Measurements from ENCODE around the gene FBXO36. TPM values are rescaled to one million over a fixed set of nuclear protein-coding genes. Genes with fewer than 3 reads are reported as not detected.
A peak's percentile ranks its signal among the peaks of the same experiment; 100 is the strongest.

The FBXO36 gene
- total RNA-seq, 1 experiment from 2014 or later: 3.0 TPM

GRCh38 chr2:229917793-229918192 is 4.5 kb upstream of the FBXO36 start:
- Histone ChIP-seq H2BK120ac (ENCODE audit: low read depth, low read length, poor library complexity, severe bottlenecking) (no peak overlapping the region), H3K14ac (ENCODE audit: insufficient read depth, low read length) (no peak overlapping the region), H3K4me2 (ENCODE audit: insufficient read depth, insufficient read length, low read length) (no peak overlapping the region), H3K79me1 (ENCODE audit: insufficient read depth, low read depth, low read length, poor library complexity, severe bottlenecking) (peaks cover 7% of the 10 kb centered on the region), H3K4me1 (ENCODE audit: insufficient read depth, low read length) (no peaks in the 10 kb centered on the region; the same call in 1 of the 2 replicates), H4K91ac (ENCODE audit: insufficient read length, low read depth, low read length) (no peak overlapping the region), H3K4ac (ENCODE audit: low read depth, low read length) (no peak overlapping the region), H2AFZ (ENCODE audit: low read length) (no peak overlapping the region), H3K23ac (ENCODE audit: insufficient read length, low read depth, low read length) (no peak overlapping the region), H4K20me1 (ENCODE audit: control insufficient read depth, insufficient read depth, insufficient read length) (no peaks in the 10 kb centered on the region), H3K9me3 (ENCODE audit: control insufficient read depth, low read depth, low read length) (no peaks in the 10 kb centered on the region), H2BK12ac (ENCODE audit: insufficient read length, low read depth, low read length) (no peak overlapping the region), H4K8ac (replicated peaks; ENCODE audit: insufficient read length, low read depth, low read length) (no peak overlapping the region), H3K9ac (ENCODE audit: extremely low read depth, insufficient read length, low read length) (no peak overlapping the region), H3T11ph (ENCODE audit: low read length) (no peak overlapping the region), H2BK5ac (ENCODE audit: insufficient read length, low read length) (no peak overlapping the region), H2AK5ac (ENCODE audit: insufficient read length, low read length) (no peak overlapping the region), H3K79me2 (ENCODE audit: insufficient read depth, low read length) (peaks cover 56% of the 10 kb centered on the region; the same call in 1 of the 2 replicates), H3K56ac (ENCODE audit: insufficient read length, low read depth, low read length) (no peak overlapping the region), H3K27ac (ENCODE audit: insufficient read length, low read depth, low read length) (no peak overlapping the region), H3K23me2 (ENCODE audit: insufficient read length, low read depth, low read length, poor library complexity, severe bottlenecking) (peaks cover 12% of the 10 kb centered on the region), H3K18ac (ENCODE audit: insufficient read length, low read depth, low read length) (no peak overlapping the region), H2BK15ac (ENCODE audit: low read depth, low read length) (no peak overlapping the region), H4K5ac (ENCODE audit: insufficient read length, low read depth, low read length) (no peak overlapping the region), H2BK20ac (ENCODE audit: low read depth, low read length, poor library complexity, severe bottlenecking) (no peak overlapping the region), H3K27me3 (ENCODE audit: insufficient read depth, low read length) (no peaks in the 10 kb centered on the region)
- no peaks in the 10 kb centered on the region for H3K27me3 Mint-ChIP-seq (ENCODE audit: low read depth)
- H3K36me3 Mint-ChIP-seq (ENCODE audit: insufficient read depth in 1 of 3, low read depth in 3 of 3): peaks cover 9 to 21% (median 20%) of the 10 kb centered on the region in 3 experiments; a peak in 6 of 7 replicates
- H3K4me3 Mint-ChIP-seq: no peak overlapping the region
- DNase-seq: no peak
- WGBS (ENCODE audit: extremely low coverage, insufficient read length, low lambda C conversion rate): no CpG with 5 or more reads among the region's 5 CpGs
- H3K27ac Mint-ChIP-seq: peak overlapping the region; percentile 7 to 82 (median 42); a peak in 2 of 7 replicates
- no peak for TF ChIP-seq CTCF (conservative IDR thresholded peaks at IDR 0.05)
- H3K4me1 Mint-ChIP-seq: peaks cover 13 to 16% of the 10 kb centered on the region in 2 experiments
- no peaks in the 10 kb centered on the region; a peak in 1 of 5 replicates for H3K9me3 Mint-ChIP-seq

Measured in H9 (cell line).